ENCODE measurements around the gene STX2. TPM values are rescaled to one million over a fixed set of nuclear protein-coding genes. Genes with fewer than 3 reads are reported as not detected.

The STX2 gene
- total and polyA plus RNA-seq, 10 of the 15 experiments (the other 5 are each of a cell fraction or from before 2014, with no cell fraction given): 6.0 to 22.2 (median 10.0) TPM

DNA sequence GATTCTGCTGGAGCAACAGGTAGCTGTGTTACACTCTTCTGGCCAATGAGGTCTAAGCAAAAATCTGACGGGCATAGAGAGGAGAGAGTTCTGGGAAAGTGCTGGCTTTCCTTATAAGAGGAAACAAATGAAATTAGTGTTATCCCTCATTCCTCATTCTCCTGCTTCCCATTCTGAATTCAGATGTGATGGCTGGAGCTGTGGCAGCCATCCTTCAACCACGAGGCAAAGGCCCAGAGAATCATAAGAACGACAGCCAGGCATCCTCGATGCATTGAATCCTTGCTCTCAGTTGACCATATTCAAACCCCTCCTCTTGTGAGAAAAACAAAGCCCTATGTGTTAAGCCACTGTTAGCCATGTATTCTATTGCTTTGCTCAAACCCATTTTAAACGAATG lies 95.4 kb downstream of the STX2 start:
- in situ Hi-C loops (cut with MboI) (no loop called here), intact Hi-C loops (cut with micrococcal nuclease; ENCODE audit: unreplicated experiment) (loop anchor here (10.0 kb wide), 1 partner anchor 169 kb away; no protein-coding TSS in a partner anchor)
- H3K4me2 ChIP-seq (ENCODE audit: control insufficient read depth, insufficient read depth): no peak overlapping the region
- H4K20me1 ChIP-seq (ENCODE audit: control insufficient read depth, insufficient read depth): no peaks in the 10 kb centered on the region
- ChIA-PET SMC1A (ENCODE audit: uncharacterized antibody, unreplicated experiment) (interaction anchor here (1.1 kb wide), 1 partner anchor 156 kb away, joined by 3 read pairs; no protein-coding TSS in a partner anchor), POLR2A (no interaction called here), CTCF (no interaction called here), RAD21 (ENCODE audit: unreplicated experiment) (no interaction called here)
- FAIRE-seq: no peak
- TF ChIP-seq SMARCA5 (IDR thresholded peaks at IDR 0.05) (no peak), NR2C1 (IDR thresholded peaks at IDR 0.05) (no peak), NR2F1 (conservative IDR thresholded peaks at IDR 0.05) (no peak)
- WGBS (ENCODE audit: insufficient coverage, insufficient replicate concordance, low lambda C conversion rate, missing lambda C conversion rate): 51% methylated on average over 5 of the region's 5 CpGs
- H2AFZ ChIP-seq (ENCODE audit: control insufficient read depth, low read depth, low read length): no peak overlapping the region
- no peak for ATAC-seq
- no peaks in the 10 kb centered on the region for H3K79me2 ChIP-seq (ENCODE audit: control insufficient read depth, insufficient read depth, low read length)
- no peak for DNase-seq (ENCODE audit: low read depth, low spot score)
- H3K27me3 ChIP-seq (replicated peaks in 1 of 2; ENCODE audit: control insufficient read depth in 2 of 2, insufficient read depth in 2 of 2, low read length in 1 of 2): no peaks in the 10 kb centered on the region
- no peak overlapping the region for H3K9ac ChIP-seq (ENCODE audit: control insufficient read depth, insufficient read depth, low read length)
- H3K27ac ChIP-seq (ENCODE audit: control insufficient read depth, insufficient read depth): no peak overlapping the region
- no peak overlapping the region for H3K4me3 ChIP-seq
- no TSS peak for BruUV-seq (replicated peaks)
- H3K36me3 ChIP-seq (ENCODE audit: control insufficient read depth in 2 of 2, insufficient read depth in 2 of 2, low read length in 1 of 2): no peaks in the 10 kb centered on the region
- no peaks in the 10 kb centered on the region for H3K4me1 ChIP-seq (ENCODE audit: control insufficient read depth, insufficient read depth, low read length)
- no peaks in the 10 kb centered on the region for H3K9me3 ChIP-seq (replicated peaks; ENCODE audit: control insufficient read depth, insufficient read depth, low read length)

- H3K4me3 ChIP-seq: no peak overlapping the region
- H3K79me2 ChIP-seq (ENCODE audit: control insufficient read depth, insufficient read depth, low read length): no peaks in the 10 kb centered on the region
- intact Hi-C loops (cut with micrococcal nuclease; ENCODE audit: unreplicated experiment) (loop anchor here (10.0 kb wide), 1 partner anchor 168 kb away; no protein-coding TSS in a partner anchor), in situ Hi-C loops (cut with MboI) (no loop called here)
- ChIA-PET SMC1A (ENCODE audit: uncharacterized antibody, unreplicated experiment) (interaction anchor here (1.1 kb wide), 1 partner anchor 155 kb away, joined by 3 read pairs; no protein-coding TSS in a partner anchor), POLR2A (no interaction called here), CTCF (no interaction called here), RAD21 (ENCODE audit: unreplicated experiment) (no interaction called here)
- H3K4me2 ChIP-seq (ENCODE audit: control insufficient read depth, insufficient read depth): no peak overlapping the region
- BruUV-seq (replicated peaks): no TSS peak
- WGBS (ENCODE audit: insufficient coverage, insufficient replicate concordance, low lambda C conversion rate, missing lambda C conversion rate): 0% methylated on average over 2 of the region's 2 CpGs
- TF ChIP-seq WRNIP1 (IDR thresholded peaks at IDR 0.05; ENCODE audit: borderline replicate concordance, low read depth, low read length): no peak
- TF ChIP-seq, protein P1, sequence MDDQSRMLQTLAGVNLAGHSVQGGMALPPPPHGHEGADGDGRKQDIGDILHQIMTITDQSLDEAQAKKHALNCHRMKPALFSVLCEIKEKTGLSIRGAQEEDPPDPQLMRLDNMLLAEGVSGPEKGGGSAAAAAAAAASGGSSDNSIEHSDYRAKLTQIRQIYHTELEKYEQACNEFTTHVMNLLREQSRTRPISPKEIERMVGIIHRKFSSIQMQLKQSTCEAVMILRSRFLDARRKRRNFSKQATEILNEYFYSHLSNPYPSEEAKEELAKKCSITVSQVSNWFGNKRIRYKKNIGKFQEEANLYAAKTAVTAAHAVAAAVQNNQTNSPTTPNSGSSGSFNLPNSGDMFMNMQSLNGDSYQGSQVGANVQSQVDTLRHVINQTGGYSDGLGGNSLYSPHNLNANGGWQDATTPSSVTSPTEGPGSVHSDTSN (IDR thresholded peaks at IDR 0.05; ENCODE audit: insufficient replicate concordance, low read depth, low read length): no peak
- TF ChIP-seq ZBED1 (IDR thresholded peaks at IDR 0.05; ENCODE audit: borderline replicate concordance): no peak
- no peak for TF ChIP-seq SPI1 (IDR thresholded peaks at IDR 0.05; ENCODE audit: borderline replicate concordance, insufficient read depth, low read depth, low read length)
- TF ChIP-seq YBX1 (IDR thresholded peaks at IDR 0.05): no peak
- H3K27ac ChIP-seq (ENCODE audit: control insufficient read depth, insufficient read depth): no peak overlapping the region
- no peak overlapping the region for H2AFZ ChIP-seq (ENCODE audit: control insufficient read depth, low read depth, low read length)
- no peaks in the 10 kb centered on the region for H3K27me3 ChIP-seq (replicated peaks in 1 of 2; ENCODE audit: control insufficient read depth in 2 of 2, insufficient read depth in 2 of 2, low read length in 1 of 2)
- DNase-seq (ENCODE audit: low read depth, low spot score) (no peak), ATAC-seq (no peak), FAIRE-seq (no peak)
- H3K4me1 ChIP-seq (ENCODE audit: control insufficient read depth, insufficient read depth, low read length): no peaks in the 10 kb centered on the region
- H3K9ac ChIP-seq (ENCODE audit: control insufficient read depth, insufficient read depth, low read length): no peak overlapping the region
- H3K36me3 ChIP-seq (ENCODE audit: control insufficient read depth in 2 of 2, insufficient read depth in 2 of 2, low read length in 1 of 2): no peaks in the 10 kb centered on the region
- H4K20me1 ChIP-seq (ENCODE audit: control insufficient read depth, insufficient read depth): no peaks in the 10 kb centered on the region
- no peaks in the 10 kb centered on the region for H3K9me3 ChIP-seq (replicated peaks; ENCODE audit: control insufficient read depth, insufficient read depth, low read length)
Observed at GRCh38 chr12:130743176-130743575, 95.9 kb downstream of the STX2 start.

Data from GM12878 (cell line).